GM13977 (cell line): ENCODE measurements around the gene SLC22A23.

ENCODE experiments used
- DNase-seq: peaks from one replicate; pipeline ENCODE4 v3.0.0; 2012; ENCODE audit warnings: low spot score
- CTCF ChIP-seq: IDR thresholded peaks from 2 replicates; pipeline ENCODE4 v1.5.1; 2012; ENCODE audit warnings: mild to moderate bottlenecking, control low read depth; ENCODE audit not compliant: insufficient read depth; ENCODE audit errors: extremely low read depth, missing control alignments
- in situ Hi-C: fragments of 300-500 bp; cut with MboI; formaldehyde crosslinking; loops from one replicate; pipeline ENCODE4 v1.12.0; 2022; ENCODE audit warnings: low sequenced_read_pairs, low pct_unique_long_range_greater_than_20kb, mixed read lengths, inconsistent platforms; ENCODE audit not compliant: unreplicated experiment

The SLC22A23 gene

GRCh38 chr6:3371222-3371949 is 85.5 kb downstream of the SLC22A23 start:
- in situ Hi-C loops, result no loop called here
- TF ChIP-seq CTCF, result no peak
- DNase-seq, result no peak

GRCh38 chr6:3370361-3371221 is 86.3 kb downstream of the SLC22A23 start:
- no peak for DNase-seq
- in situ Hi-C loops, result no loop called here

DNA sequence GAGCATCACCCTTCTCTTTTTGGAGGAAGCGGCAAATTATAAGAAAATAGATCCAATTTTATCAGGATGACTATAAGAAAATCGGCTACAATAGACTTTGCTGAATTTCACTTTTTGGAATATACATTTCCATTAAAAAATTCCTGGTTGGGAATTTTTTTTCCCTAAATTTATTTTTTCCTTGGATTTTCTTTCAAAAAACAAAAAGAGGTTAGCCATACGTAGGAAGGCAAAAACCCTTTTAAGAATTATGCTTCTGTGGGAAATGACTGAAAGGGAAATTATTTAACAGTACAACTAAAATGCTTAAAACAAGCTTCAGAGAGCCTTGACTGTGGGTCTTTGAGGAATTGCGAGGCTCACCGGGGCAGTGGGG is 86.9 kb downstream of the SLC22A23 start:
- no peak for TF ChIP-seq CTCF
- DNase-seq, result no peak
- in situ Hi-C loops, result no loop called here

More at GRCh38 chr6:3370361-3371221, 86.3 kb downstream of the SLC22A23 start:
- TF ChIP-seq CTCF, result no peak

DNA sequence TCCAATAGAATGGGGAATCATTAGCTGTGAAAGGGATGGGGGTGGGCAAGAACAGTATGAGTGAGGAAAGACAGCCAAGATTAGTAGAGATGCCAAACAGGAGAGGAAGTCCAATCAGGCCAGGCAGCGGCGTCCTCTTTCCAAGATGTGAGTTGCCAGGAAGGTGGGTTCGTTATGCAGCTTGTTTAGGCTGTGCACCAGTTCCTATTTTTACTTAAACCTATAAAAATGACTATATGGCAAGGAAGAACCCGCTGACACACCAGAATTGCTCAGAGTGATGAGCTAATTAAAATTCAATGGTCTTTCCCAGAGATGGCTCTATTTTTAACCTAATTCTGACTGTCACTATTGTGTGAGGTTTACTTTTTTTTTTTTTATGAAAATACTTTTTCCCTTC is 88.2 kb downstream of the SLC22A23 start:
- in situ Hi-C loops, result no loop called here
- no peak for TF ChIP-seq CTCF
- DNase-seq, result no peak

GRCh38 chr6:3367630-3368029 is 89.2 kb downstream of the SLC22A23 start:
- no peak for TF ChIP-seq CTCF
- in situ Hi-C loops, result no loop called here
- DNase-seq, result no peak

GRCh38 chr6:3366596-3367413 is 90.0 kb downstream of the SLC22A23 start:
- no peak for DNase-seq
- TF ChIP-seq CTCF, result no peak
- in situ Hi-C loops, result no loop called here
